Endothelial cell of umbilical vein (primary cell): ENCODE data around the gene HS6ST2. TPM values are rescaled to one million over a fixed set of nuclear protein-coding genes. Genes with fewer than 3 reads are reported as not detected.

Experiments
- BruUV-seq: library from RNA; stranded (reverse); fragments of 400-500 nt; replicated peaks from 2 replicates; lab custom pipeline; 2021; lab: Mats Ljungman, UMichigan
- CTCF ChIA-PET: fragments of 300-600, 350-600 bp; sonication (Branson Sonifier 250); formaldehyde crosslinking; loops from one replicate; lab custom pipeline; 2021; ENCODE audit warnings: antibody characterized with exemption, inconsistent platforms; lab: Charles Lee
- POLR2A ChIA-PET: fragments of 300-600, 350-600 bp; sonication (Branson Sonifier 250); formaldehyde crosslinking; loops from one replicate; lab custom pipeline; 2021; ENCODE audit warnings: antibody characterized with exemption, inconsistent platforms; lab: Charles Lee
- DNase-seq: peaks from one replicate; pipeline ENCODE4 v3.0.0-alpha.2; 2011; ENCODE audit warnings: low read depth, low spot score
- FAIRE-seq: peaks from 2 replicates; lab custom pipeline; 2011; peaks lifted over from hg19 to GRCh38; lab: Jason Lieb, UNC
- H2AFZ ChIP-seq: 2 replicates; pipeline ENCODE4 v1.6.0; 2012; ENCODE audit warnings: low read depth, low read length, control low read depth, inconsistent platforms
- H3K27ac ChIP-seq: 2 replicates; pipeline ENCODE4 v1.5.1; 2011; ENCODE audit warnings: low read depth, mild to moderate bottlenecking, control low read depth, low read length, moderate library complexity; ENCODE audit not compliant: insufficient read depth
- H3K27me3 ChIP-seq, 2 experiments: 2 replicates each; pipeline versions ENCODE4 v1.6.0 to v1.6.1; 2011; ENCODE audit warnings: low read length in 2 of 2, mixed read lengths in 1 of 2; ENCODE audit not compliant: control insufficient read depth in 2 of 2, insufficient read depth in 2 of 2
- H3K36me3 ChIP-seq, 2 experiments: 2 replicates in 1 of 2; 3 replicates in 1 of 2; pipeline ENCODE4 v1.5.1; 2011; ENCODE audit warnings: low read length in 2 of 2, mild to moderate bottlenecking in 1 of 2, moderate library complexity in 1 of 2; ENCODE audit not compliant: control insufficient read depth in 2 of 2, insufficient read depth in 2 of 2; ENCODE audit errors: extremely low read depth in 1 of 2
- H3K4me1 ChIP-seq: 3 replicates; pipeline ENCODE4 v1.5.1; 2011; ENCODE audit warnings: mild to moderate bottlenecking, low read length; ENCODE audit not compliant: control insufficient read depth, insufficient read depth; ENCODE audit errors: extremely low read depth
- H3K4me2 ChIP-seq: 2 replicates; pipeline ENCODE4 v1.6.1; 2011; ENCODE audit warnings: low read length, control low read depth, mixed read lengths; ENCODE audit not compliant: insufficient read depth
- H3K4me3 ChIP-seq, 3 experiments: fragments of 200-600 bp in 1 of 3; sonication (generic), shearing (Covaris generic) in 1 of 3; replicated peaks in 1 of 3; 2 replicates each; pipeline ENCODE4 v1.5.1; 2011 to 2016; ENCODE audit warnings: control low read depth in 3 of 3, low read length in 3 of 3, mild to moderate bottlenecking in 2 of 3, inconsistent platforms in 1 of 3, low read depth in 1 of 3, moderate library complexity in 1 of 3; ENCODE audit not compliant: insufficient read depth in 1 of 3
- H3K79me2 ChIP-seq: 2 replicates; pipeline ENCODE4 v1.6.0; 2012; ENCODE audit warnings: low read length, inconsistent platforms; ENCODE audit not compliant: control insufficient read depth, insufficient read depth
- H3K9ac ChIP-seq: replicated peaks from 2 replicates; pipeline ENCODE3; 2011; ENCODE audit warnings: low read length, control low read depth; ENCODE audit not compliant: insufficient read depth; ENCODE audit errors: extremely low read depth
- H3K9me1 ChIP-seq: replicated peaks from 3 replicates; pipeline ENCODE4 v1.6.0; 2011; ENCODE audit warnings: mild to moderate bottlenecking, low read length; ENCODE audit not compliant: control insufficient read depth, insufficient read depth; ENCODE audit errors: extremely low read depth
- H3K9me3 ChIP-seq: replicated peaks from 2 replicates; pipeline ENCODE4 v1.5.1; 2012; ENCODE audit warnings: low read length, inconsistent platforms; ENCODE audit not compliant: control insufficient read depth, insufficient read depth
- H4K20me1 ChIP-seq: replicated peaks from 2 replicates; pipeline ENCODE3; 2011; ENCODE audit warnings: mild to moderate bottlenecking, low read length; ENCODE audit not compliant: control insufficient read depth, insufficient read depth; ENCODE audit errors: extremely low read depth
- EZH2 ChIP-seq: IDR thresholded peaks from 2 replicates; pipeline ENCODE4 v1.6.1; 2012; ENCODE audit warnings: borderline replicate concordance, low read depth, mild to moderate bottlenecking, moderate library complexity, low read length, inconsistent platforms; ENCODE audit not compliant: severe bottlenecking
- FOS ChIP-seq: IDR thresholded peaks from 2 replicates; pipeline ENCODE4 v1.6.1; 2011; ENCODE audit warnings: mild to moderate bottlenecking, low read length, moderate library complexity, borderline replicate concordance; ENCODE audit not compliant: insufficient read depth
- GATA2 ChIP-seq: IDR thresholded peaks from 2 replicates; pipeline ENCODE4 v1.7.0; 2011; ENCODE audit warnings: low read depth, mild to moderate bottlenecking, moderate library complexity, mixed read lengths, low read length; ENCODE audit not compliant: insufficient read length, insufficient read depth
- JUN ChIP-seq: IDR thresholded peaks from 2 replicates; pipeline ENCODE4 v1.6.1; 2011; ENCODE audit warnings: borderline replicate concordance, low read depth; ENCODE audit not compliant: insufficient read length, insufficient read depth
- MYC ChIP-seq: IDR thresholded peaks from one replicate; pipeline ENCODE4 v1.6.1; 2011; ENCODE audit warnings: mild to moderate bottlenecking, low read depth, low read length
- POLR2A ChIP-seq: IDR thresholded peaks from 2 replicates; pipeline ENCODE4 v1.6.1; 2012; ENCODE audit warnings: low read depth, mild to moderate bottlenecking, control low read depth, low read length
- POLR2AphosphoS5 ChIP-seq: IDR thresholded peaks from 2 replicates; pipeline ENCODE4 v1.6.1; 2012; ENCODE audit warnings: low read depth, mild to moderate bottlenecking, control low read depth, low read length, moderate library complexity; ENCODE audit not compliant: insufficient read depth
- dilution Hi-C: fragments of 300-500 bp; cut with MboI; formaldehyde crosslinking; loops from one replicate; pipeline ENCODE4 v1.15.0; 2019; ENCODE audit warnings: low sequenced_read_pairs; ENCODE audit not compliant: extremely low pct_ligation_motif_present
- intact Hi-C: fragments of 100-400 bp; cut with micrococcal nuclease; formaldehyde crosslinking; loops from one replicate; pipeline ENCODE4 v1.10.0; 2022
- polyA plus RNA-seq, 4 experiments: library from polyadenylated mRNA; depleted of rRNA in 3 of 4; stranded (reverse) in 3 of 4; unstranded in 1 of 4; fragments of >200 nt; gene quantifications; 2 replicates each; pipeline versions ENCODE4 v1.2.1 to v1.2.3, GENCODE V29; 2011 to 2012; ENCODE audit warnings: missing spikeins in 1 of 4
- total RNA-seq: library from RNA; stranded (reverse); gene quantifications from 2 replicates; pipeline ENCODE4 v1.2.3, GENCODE V29; 2021
- TF ChIP-seq, protein P1 (sequence below), 2 donors: IDR thresholded peaks; 1 replicate in 1 of 2; 2 replicates in 1 of 2; pipeline ENCODE4 v1.5.1; 2011; ENCODE audit warnings: low read length in 2 of 2, mild to moderate bottlenecking in 2 of 2, moderate library complexity in 2 of 2, control low read depth in 1 of 2, inconsistent platforms in 1 of 2, low read depth in 1 of 2; ENCODE audit not compliant: insufficient read depth in 1 of 2; ENCODE audit errors: extremely low read depth in 1 of 2
- TF ChIP-seq, protein P2 (sequence below): IDR thresholded peaks from 2 replicates; pipeline ENCODE4 v1.6.1; 2011; ENCODE audit not compliant: insufficient read depth, insufficient read length

Gene HS6ST2
- total and polyA plus RNA-seq, 2 donors (not counting 3 experiments of a cell fraction or from before 2014, with no cell fraction given), result 0.49 to 0.84 TPM

DNA sequence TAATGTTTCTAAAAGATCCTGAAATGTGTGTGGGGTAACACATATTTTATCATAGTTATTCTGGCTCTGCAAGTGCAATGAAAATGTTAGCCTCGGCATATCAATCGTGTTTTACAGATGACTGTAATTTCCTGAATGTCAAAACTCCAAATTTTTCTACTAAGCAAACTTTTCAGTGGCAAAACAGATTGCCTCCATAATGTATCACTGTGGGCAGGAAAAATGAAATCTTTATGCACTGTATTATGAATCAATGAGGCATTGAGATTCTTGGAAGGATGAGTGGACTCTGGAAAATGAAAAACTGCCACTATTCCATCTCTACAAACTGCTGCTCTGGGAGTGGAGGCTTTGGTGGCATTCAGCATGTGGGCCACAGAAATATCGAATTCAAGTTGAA, 309.5 kb downstream of the HS6ST2 start:
- no peak for FAIRE-seq
- Histone ChIP-seq H3K4me2 (no peak overlapping the region), H3K27me3 (no peaks in the 10 kb centered on the region), H2AFZ (no peak overlapping the region), H3K9ac (no peak overlapping the region), H3K9me3 (no peaks in the 10 kb centered on the region), H4K20me1 (no peaks in the 10 kb centered on the region), H3K27ac (no peak overlapping the region), H3K79me2 (no peaks in the 10 kb centered on the region), H3K36me3 (no peaks in the 10 kb centered on the region), H3K9me1 (no peaks in the 10 kb centered on the region), H3K4me3 (no peak overlapping the region), H3K4me1 (no peaks in the 10 kb centered on the region)
- no peak for DNase-seq
- TF ChIP-seq EZH2 (no peak), POLR2AphosphoS5 (no peak), POLR2A (no peak)
- intact Hi-C loops, result no loop called here
- CTCF ChIA-PET, result interaction anchor here (2.0 kb wide), 1 partner anchor 13 kb away, joined by 5 read pairs; no protein-coding TSS in a partner anchor
- dilution Hi-C loops, result no loop called here
- no TSS peak for BruUV-seq
- POLR2A ChIA-PET, result no interaction called here

DNA sequence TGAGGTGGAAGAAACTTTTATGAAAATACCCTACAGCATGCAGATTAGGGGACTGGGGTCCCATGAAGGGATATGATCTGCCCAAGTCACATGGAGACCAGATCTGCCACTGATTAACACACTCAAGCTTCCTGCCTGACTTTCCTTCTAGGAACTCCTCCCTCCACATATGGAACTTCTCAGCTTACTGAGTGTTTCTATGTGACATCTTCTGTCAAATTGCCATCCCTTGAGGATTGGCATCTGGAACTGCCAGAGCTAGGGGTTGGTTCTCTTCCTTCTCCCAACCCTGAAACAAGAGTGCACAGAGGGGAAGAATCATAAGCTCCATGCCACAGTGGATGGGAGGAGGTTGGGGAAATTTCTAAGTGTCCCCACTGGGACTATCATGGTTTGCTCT, 319.0 kb downstream of the HS6ST2 start:
- ChIA-PET POLR2A (no interaction called here), CTCF (no interaction called here)
- no TSS peak for BruUV-seq

More for the DNA sequence above, 319.0 kb downstream of the HS6ST2 start:
- no peak overlapping the region for H3K4me2 ChIP-seq
- TF ChIP-seq, protein P1, sequence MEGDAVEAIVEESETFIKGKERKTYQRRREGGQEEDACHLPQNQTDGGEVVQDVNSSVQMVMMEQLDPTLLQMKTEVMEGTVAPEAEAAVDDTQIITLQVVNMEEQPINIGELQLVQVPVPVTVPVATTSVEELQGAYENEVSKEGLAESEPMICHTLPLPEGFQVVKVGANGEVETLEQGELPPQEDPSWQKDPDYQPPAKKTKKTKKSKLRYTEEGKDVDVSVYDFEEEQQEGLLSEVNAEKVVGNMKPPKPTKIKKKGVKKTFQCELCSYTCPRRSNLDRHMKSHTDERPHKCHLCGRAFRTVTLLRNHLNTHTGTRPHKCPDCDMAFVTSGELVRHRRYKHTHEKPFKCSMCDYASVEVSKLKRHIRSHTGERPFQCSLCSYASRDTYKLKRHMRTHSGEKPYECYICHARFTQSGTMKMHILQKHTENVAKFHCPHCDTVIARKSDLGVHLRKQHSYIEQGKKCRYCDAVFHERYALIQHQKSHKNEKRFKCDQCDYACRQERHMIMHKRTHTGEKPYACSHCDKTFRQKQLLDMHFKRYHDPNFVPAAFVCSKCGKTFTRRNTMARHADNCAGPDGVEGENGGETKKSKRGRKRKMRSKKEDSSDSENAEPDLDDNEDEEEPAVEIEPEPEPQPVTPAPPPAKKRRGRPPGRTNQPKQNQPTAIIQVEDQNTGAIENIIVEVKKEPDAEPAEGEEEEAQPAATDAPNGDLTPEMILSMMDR (IDR thresholded peaks at IDR 0.05; ENCODE audit: extremely low read depth in 1 of 2, insufficient read depth in 1 of 2, low read depth in 1 of 2, low read length in 2 of 2), result no peak
- TF ChIP-seq MYC, result no peak
- TF ChIP-seq, protein P2, sequence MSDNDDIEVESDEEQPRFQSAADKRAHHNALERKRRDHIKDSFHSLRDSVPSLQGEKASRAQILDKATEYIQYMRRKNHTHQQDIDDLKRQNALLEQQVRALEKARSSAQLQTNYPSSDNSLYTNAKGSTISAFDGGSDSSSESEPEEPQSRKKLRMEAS, result no peak
- no peak for TF ChIP-seq FOS
- TF ChIP-seq POLR2A, result no peak
- no peak for TF ChIP-seq JUN
- TF ChIP-seq GATA2, result no peak
- no peak for TF ChIP-seq POLR2AphosphoS5
- TF ChIP-seq EZH2, result no peak
- no peak for DNase-seq
- no peaks in the 10 kb centered on the region for H3K9me1 ChIP-seq
- no peak overlapping the region for H3K9ac ChIP-seq
- no peaks in the 10 kb centered on the region for H3K79me2 ChIP-seq
- H4K20me1 ChIP-seq, result no peaks in the 10 kb centered on the region
- no peak overlapping the region for H2AFZ ChIP-seq
- no peaks in the 10 kb centered on the region for H3K36me3 ChIP-seq
- H3K4me1 ChIP-seq, result no peaks in the 10 kb centered on the region
- intact Hi-C loops (no loop called here), dilution Hi-C loops (no loop called here)
- no peak for FAIRE-seq
- no peaks in the 10 kb centered on the region for H3K27me3 ChIP-seq
- no peaks in the 10 kb centered on the region for H3K9me3 ChIP-seq
- H3K27ac ChIP-seq, result no peak overlapping the region
- no peak overlapping the region for H3K4me3 ChIP-seq
